NCI-H446 treated with DMSO at 0.1 percent for 48 hours (cell line): ENCODE results near the gene IL15.
"Not testable (repeated sequence)": the region's sequence is repeated elsewhere in the genome, so short reads cannot be mapped to it uniquely, and the experiment has no call there.

Experiments used
- DNase-seq: peaks from one replicate; lab custom pipeline; 2025; lab: John Stamatoyannopoulos, UW

Gene IL15

DNA sequence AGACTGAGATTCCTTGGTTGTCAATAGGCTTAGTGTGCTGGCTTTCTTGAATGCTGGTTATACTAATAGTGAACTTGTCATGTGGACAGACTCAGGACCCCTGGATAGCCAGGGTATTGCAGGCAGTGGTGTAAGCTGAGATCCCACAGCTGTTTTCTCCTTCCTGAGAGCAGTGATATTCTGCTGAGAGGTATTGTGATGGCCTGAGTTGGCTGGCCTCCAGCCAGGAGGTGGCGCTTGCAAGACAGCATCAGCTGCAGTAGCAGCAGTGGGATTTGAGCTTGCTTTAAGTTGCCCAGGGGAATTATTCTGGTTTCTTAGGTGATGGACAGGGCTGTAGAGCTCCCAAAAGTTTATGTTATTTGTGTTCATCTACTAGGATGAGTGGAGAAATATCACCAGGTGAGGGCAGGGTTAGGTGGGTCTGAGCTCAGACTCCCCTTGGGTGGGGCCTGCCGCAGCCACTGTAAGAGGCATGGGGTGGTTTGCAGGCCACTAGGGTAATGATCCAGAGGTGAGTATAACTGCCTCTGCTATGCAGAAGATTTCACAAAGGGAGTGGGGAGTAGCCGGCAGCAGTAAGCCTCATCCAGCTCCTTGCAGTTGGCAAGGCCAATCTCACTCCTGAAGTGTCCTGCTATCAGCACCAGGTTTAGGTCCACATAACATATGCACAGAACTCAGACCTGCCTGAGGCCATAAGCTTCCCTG, 66.2 kb downstream of the IL15 start:
- no peak for DNase-seq

DNA sequence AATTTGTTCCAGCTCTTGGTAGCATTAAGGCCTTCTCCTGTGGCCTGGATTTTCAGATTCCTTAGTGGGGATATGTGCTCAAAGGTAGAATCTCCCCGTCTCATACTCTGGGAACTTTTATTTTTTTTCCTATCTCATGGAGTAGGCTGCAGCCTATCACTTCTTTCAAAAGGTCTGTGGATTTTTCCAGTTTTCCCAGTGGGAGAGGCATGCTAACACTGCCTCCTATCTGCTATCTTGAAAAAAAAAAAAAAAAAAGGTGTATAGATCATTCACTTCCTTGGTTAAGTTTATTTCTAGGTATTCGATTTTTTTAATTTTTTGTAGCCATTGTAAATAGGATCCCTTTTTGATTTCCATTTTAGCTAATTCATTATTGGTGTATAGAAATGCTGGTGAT, 67.1 kb downstream of the IL15 start:
- no peak for DNase-seq

DNA sequence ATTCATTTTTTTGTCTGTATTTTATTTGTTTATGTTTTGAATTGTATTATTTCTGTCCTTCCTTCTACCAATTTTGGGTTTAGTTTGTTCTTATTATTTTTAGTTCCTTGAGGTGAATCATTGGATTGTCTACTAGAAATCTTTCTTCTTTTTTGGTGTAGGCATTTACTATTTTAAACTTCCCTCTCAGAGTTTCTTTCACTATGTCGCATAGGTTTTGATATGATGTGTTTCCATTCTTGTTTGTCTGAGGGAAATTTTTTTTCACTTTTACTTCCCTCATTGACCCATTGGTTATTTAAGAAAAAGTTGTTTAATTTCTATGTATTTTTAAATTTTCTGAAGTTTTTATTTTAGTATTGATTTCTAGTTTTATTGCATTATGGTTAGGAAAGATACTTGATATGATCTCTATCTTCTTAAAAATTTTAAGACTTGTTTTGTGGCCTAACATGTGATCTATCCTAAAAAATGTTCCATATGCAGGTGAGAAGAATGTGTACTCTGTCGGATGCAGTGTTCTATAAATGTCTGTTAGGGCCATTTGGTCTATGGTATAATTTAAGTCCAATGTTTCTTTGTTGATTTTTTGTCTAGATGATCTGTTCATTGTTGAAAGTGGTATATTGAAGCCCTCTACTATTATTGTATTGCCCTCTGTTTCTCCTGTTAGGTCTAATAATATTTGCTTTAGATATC, 68.8 kb downstream of the IL15 start:
- DNase-seq, result no peak

DNA sequence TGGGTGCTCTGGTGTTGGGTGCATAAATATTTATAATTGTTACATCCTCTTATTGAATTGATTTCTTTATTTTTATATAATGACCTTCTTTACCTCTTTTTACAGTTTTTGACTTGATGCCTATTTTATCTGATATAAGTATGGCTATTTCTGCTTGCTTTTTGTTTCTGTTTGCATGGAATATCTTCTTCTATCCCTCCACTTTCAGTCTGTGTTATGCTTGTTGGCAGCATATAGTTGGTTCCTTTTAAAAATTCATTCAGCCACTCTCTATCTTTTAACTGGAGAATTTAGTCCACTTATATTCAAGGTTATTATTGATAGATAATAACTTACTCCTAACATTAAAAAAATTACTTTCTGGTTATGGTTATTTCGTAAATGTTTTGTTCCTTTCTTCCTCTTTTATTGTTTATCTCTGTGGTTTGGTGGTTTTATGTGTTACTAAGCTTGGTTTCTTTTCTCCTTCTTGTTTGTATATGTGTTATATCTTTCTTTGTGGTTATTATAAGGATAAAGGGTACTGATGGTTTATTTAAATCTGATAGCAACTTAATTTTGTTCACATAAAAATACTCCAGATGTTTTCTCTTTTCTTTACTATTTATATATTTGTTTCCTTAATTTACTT, 69.5 kb downstream of the IL15 start:
- no peak for DNase-seq

GRCh38 chr4:141706445-141706844, 70.1 kb downstream of the IL15 start:
- no peak for DNase-seq

DNA sequence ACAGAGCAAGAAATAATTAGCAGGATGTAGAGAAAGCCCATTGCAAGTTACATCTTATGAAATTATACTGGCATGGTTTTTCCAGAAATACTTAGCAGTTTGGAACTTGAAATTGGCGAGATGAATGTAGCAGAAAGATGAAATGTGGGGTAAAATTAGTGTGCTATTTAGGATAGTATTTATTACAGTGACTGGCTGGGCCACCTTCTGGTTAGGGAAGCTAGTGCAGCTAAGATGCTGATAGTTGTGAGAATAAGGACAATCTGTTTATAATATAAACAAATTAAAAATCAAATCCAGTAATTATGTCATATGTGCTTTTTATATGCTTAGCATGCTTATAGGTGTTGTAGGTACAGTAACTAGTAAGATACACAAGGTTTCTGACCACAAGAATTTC, 74.8 kb downstream of the IL15 start:
- no peak for DNase-seq

GRCh38 chr4:141713185-141713584, 76.8 kb downstream of the IL15 start:
- DNase-seq, result no peak

DNA sequence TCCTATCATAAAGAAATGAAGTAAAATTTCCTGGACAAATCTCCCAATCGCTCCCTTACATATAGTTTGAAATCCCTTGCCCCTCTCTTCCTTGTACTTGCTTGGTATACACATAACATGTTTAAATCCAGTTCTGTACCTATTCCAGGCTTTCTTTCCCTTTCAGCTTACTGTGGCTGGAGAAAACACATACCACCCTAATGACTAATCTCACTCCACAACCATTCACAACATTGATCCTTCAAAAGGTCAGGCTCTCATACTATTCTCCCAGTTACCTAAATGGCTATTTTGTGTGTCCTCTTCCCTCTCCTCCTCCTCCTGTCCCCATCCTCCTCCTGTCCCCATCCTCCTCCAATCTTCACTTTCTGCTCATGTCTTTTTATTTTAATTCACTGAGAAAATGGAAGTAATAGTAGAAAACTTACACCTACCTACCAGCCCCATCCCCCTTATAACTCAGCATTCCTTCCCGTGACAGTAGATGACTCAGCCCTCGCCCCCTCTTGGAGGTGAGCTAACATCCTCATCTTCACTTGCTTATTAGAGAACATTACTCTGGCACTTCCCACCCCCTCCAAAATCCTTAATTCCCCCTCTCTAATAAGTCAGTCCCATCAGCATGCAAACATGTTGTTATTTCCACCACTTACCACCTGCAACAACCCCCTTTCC, 77.5 kb downstream of the IL15 start:
- no peak for DNase-seq

DNA sequence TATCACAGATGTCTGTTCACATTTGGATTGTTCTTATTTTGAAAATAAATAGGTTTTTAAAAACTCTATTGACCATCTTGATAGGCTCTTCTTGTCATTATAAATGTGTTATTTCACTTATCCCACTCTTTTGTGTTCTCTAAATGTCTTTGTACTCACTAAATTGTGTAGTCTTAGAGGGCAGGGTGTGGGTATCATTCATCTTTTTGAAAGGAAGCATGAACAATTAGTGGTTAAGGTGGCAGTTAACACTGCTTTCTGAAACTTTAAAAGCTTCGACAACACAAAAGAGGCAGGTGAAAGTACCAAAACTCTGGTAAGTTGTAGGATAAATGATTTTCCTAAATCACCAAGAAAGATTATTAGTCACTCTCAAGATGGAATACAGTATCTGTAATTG, 83.2 kb downstream of the IL15 start:
- DNase-seq, result no peak

GRCh38 chr4:141721174-141721573, 84.8 kb downstream of the IL15 start:
- DNase-seq, result no peak

DNA sequence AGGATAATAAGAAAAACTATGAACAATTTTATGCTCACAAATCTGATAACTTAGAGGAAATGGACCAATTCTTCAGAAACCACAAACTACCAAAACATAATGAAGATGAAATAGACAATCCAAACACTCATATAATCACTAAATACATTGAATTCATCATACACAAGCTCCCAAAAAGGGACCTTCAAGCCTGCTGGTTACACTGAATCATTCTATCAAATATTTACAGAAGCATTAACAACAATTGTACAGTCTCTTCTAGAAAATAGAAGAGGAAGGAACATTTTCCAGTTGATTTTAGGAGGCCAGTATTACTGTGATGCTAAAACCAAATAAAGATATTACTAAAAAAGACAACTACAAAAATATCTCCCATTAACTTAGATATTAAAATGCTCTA, 88.3 kb downstream of the IL15 start:
- DNase-seq, result no peak

DNA sequence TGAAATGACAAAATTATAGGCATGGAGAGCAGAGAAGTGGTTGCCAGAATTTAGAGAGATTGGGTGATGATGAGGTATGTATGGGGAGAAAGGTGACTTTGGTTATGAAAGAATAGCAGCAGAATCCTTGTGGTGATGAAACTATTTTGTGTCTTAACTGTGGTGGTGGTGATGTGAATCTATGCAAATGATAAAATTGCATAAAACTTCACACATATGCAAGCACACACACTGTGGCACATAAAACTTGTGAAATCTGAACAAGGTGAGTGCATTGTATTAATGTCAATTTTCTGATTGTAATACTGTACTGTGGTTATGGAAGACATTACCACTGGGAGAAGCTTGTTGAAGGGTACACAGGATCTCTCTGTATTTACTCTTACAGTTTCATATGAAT, 91.0 kb downstream of the IL15 start:
- no peak for DNase-seq

DNA sequence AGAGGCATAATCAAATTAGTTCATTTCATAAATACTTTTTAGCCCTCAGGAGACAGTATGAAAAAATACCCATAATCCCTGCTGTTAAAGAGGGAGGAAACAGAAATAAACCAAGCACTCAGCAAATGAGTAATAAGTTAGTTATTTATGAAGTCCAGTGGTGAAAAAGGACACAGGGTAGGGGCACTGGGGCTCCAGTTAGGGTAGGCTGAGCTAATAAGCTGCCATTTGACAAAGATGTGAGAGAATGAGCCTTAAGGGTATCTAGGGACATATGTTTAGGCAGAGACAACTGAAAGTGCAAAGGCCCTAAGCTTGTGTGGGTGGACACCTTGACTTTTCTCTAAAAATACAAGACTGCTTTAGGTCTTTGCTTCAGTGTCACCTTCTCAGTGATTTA, 94.4 kb downstream of the IL15 start:
- no peak for DNase-seq

- no peak for DNase-seq
Measured at GRCh38 chr4:141731481-141731880, 95.1 kb downstream of the IL15 start.

GRCh38 chr4:141739636-141740035, 103.3 kb downstream of the IL15 start:
- DNase-seq, result no peak

DNA sequence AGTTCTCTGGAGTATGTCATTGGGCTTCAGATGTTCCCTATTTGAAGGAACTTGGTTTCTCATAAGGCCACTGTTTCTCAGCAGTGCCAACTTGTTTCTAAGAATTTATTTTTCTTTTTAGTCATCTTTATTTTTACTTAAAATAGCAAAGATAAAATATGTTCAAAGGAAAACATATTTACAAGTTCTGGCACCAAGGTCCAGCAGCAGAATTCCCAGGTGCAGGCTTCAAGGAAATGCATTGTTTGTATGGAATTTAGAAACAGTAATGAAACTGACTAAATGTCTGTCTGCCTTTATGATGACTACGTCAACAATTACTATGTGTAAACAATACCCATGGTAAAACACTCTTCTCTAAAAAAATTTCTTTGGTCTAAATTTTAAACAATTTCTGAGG, 109.6 kb downstream of the IL15 start:
- DNase-seq, result no peak

DNA sequence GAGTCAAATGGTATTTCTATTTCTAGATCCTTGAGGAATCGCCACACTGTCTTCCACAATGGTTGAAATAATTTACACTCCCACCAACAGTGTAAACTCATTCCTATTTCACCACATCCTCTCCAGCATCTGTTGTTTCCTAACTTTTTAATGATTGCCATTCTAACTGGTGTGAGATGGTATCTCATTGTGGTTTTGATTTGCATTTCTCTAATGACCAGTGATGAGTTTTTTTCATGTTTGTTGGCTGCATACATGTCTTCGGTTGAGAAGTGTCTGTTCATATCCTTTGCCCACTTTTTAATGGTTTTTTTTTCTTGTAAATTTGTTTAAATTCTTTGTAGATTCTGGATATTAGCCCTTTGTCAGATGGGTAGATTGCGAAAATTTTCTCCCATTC, 115.4 kb downstream of the IL15 start:
- DNase-seq, result not testable (repeated sequence)

DNA sequence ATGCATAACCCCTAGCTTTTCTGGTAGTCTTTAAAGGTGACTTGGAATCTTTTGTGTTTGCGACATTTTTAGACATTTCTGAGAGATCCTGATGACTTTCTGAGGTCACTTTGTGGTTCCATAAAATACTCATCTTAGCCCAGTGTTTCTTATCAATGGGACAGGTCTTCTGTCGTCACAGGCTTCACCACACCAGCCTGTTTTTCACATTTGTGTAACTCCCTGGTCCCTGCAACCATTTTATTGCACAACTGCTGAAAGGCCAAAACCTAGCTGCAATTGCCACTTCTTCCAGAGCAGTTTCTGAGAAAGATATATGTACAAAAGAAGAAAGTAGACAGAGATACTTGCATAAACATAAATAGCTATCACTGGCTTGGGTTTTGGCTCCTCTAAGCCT, 120.9 kb downstream of the IL15 start:
- no peak for DNase-seq

- DNase-seq, result no peak
Measured at GRCh38 chr4:141759796-141760425, 123.5 kb downstream of the IL15 start.

DNA sequence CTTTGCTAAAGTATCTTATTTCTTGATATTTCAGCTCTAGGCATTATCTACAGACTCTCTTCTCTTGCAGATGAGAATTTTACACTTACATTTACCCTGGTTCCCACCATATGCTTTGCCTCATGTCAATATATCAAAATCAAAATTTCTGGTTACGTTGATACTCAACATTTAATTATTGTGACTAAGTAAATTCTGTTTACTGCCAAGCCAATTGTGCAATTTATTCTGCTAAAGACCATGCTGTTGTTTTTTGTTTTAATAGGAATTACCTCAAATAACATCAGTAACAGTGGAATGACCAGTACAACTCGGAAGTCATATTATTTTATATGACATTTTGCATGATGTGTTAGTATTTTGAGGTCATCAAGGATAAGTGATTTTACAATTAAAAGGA, 125.5 kb downstream of the IL15 start:
- no peak for DNase-seq

- DNase-seq, result no peak
Measured at GRCh38 chr4:141763374-141763773, 127.0 kb downstream of the IL15 start.

DNA sequence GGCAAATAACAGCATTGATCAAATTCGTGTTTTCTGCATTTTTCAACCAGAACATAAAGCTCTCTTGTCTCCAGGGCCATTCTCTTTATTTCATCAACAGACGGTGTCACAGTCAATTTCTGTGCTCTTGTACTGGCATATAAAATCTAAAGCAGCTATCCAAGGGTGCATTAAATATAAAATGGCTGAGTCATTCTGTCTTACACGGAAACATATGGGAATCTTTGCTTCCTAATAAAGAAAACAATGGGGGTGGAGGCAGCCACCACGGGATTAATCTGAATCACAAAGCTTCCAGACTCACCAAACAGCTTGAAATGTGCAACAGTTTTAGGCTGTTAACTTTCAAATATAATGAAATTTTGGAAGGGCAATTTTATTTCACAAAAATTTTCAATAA, 132.6 kb downstream of the IL15 start:
- DNase-seq, result no peak
